Tibial nerve (tissue), 4 donors: ENCODE results near the gene CCDC112. TPM values are rescaled to one million over a fixed set of nuclear protein-coding genes. Genes with fewer than 3 reads are reported as not detected.
A peak's percentile ranks its signal among the peaks of the same experiment; 100 is the strongest.
"Not testable (repeated sequence)": the region's sequence is repeated elsewhere in the genome, so short reads cannot be mapped to it uniquely, and the experiment has no call there.

Experiments used
- DNase-seq, 2 donors: peaks; one replicate each; pipeline ENCODE4 v3.0.0-alpha.2; 2019; ENCODE audit warnings: low spot score in 2 of 2
- H3K27ac ChIP-seq, 4 donors: fragments of 200-600 bp; sonication (generic) in 3 of 4; one replicate each; pipeline ENCODE4 v1.5.1; 2017 to 2019; ENCODE audit warnings: mild to moderate bottlenecking in 1 of 4
- H3K27me3 ChIP-seq, 2 donors: fragments of 200-600 bp; sonication (generic) in 1 of 2; one replicate each; pipeline versions ENCODE4 v1.5.1 to v1.6.0; 2017 to 2019
- H3K36me3 ChIP-seq, 3 donors: fragments of 200-600 bp; sonication (generic); one replicate each; pipeline ENCODE4 v1.5.1; 2018 to 2019
- H3K4me1 ChIP-seq, 4 donors: fragments of 200-600 bp; sonication (generic) in 3 of 4; one replicate each; pipeline ENCODE4 v1.5.1; 2017 to 2019
- H3K4me3 ChIP-seq, 4 donors: fragments of 200-600 bp; sonication (generic) in 3 of 4; one replicate each; pipeline ENCODE4 v1.5.1; 2017 to 2019; ENCODE audit warnings: mild to moderate bottlenecking in 1 of 4, moderate library complexity in 1 of 4
- H3K9me3 ChIP-seq, 4 donors: fragments of 200-600 bp; sonication (generic) in 3 of 4; one replicate each; pipeline ENCODE4 v1.5.1; 2017 to 2019
- EP300 ChIP-seq, 2 donors: sonication (generic); formaldehyde crosslinking; IDR thresholded peaks; one replicate each; pipeline ENCODE4 v1.6.1; 2017; ENCODE audit warnings: antibody characterized with exemption in 2 of 2, mild to moderate bottlenecking in 1 of 2
- POLR2A ChIP-seq, 2 donors: fragments of 450-650 bp; IDR thresholded peaks; one replicate each; pipeline ENCODE4 v1.6.1; 2017; ENCODE audit warnings: antibody characterized with exemption in 2 of 2, mild to moderate bottlenecking in 2 of 2, moderate library complexity in 2 of 2
- WGBS, 2 donors: methylation state at CpG; one replicate each; pipeline ENCODE4 v1.1.5; 2018; 5-methylcytosine and 5-hydroxymethylcytosine counted together
- total RNA-seq, 4 donors: library from RNA; depleted of rRNA; stranded (reverse); fragments of >200 nt; gene quantifications; one replicate each; pipeline ENCODE4 v1.1.0, GENCODE V29; 2016
- TF ChIP-seq, protein P1 (sequence below), 5 experiments: fragments of 200-600 bp in 3 of 5; fragments of 450-650 bp in 2 of 5; sonication (generic) in 3 of 5; IDR thresholded peaks; one replicate each; pipeline ENCODE4 v1.5.1; 2016 to 2019; ENCODE audit warnings: antibody characterized with exemption in 5 of 5, mild to moderate bottlenecking in 3 of 5, moderate library complexity in 2 of 5

CCDC112 gene
- total RNA-seq, 4 donors from 2014 or later, result 5.7 to 15.0 (median 13.8) TPM

DNA sequence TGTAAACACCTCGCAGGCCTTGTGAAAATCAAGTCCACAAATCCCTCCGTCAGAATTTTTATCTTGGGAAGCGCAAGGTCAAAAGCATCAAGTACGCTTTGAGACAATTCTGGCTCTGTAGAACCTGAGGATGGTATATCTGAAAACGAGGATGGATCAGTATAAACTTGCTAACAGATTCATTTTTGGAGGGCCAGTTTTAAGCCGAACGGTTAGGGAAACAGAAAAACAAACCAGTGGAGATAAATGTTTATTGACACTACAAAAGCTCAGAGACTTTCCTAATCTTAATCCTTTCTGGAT lies 33.4 kb downstream of the CCDC112 start:
- Histone ChIP-seq H3K9me3 (no peaks in the 10 kb centered on the region), H3K36me3 (peaks cover 0 to 18% (median 0%) of the 10 kb centered on the region in 3 donors), H3K4me3 (peak overlapping the region; percentile 52 to 89 (median 76)), H3K4me1 (peaks cover 4 to 41% (median 15%) of the 10 kb centered on the region in 4 donors), H3K27me3 (no peaks in the 10 kb centered on the region), H3K27ac (peak overlapping the region; percentile 6 to 83 (median 80))
- TF ChIP-seq, protein P1, sequence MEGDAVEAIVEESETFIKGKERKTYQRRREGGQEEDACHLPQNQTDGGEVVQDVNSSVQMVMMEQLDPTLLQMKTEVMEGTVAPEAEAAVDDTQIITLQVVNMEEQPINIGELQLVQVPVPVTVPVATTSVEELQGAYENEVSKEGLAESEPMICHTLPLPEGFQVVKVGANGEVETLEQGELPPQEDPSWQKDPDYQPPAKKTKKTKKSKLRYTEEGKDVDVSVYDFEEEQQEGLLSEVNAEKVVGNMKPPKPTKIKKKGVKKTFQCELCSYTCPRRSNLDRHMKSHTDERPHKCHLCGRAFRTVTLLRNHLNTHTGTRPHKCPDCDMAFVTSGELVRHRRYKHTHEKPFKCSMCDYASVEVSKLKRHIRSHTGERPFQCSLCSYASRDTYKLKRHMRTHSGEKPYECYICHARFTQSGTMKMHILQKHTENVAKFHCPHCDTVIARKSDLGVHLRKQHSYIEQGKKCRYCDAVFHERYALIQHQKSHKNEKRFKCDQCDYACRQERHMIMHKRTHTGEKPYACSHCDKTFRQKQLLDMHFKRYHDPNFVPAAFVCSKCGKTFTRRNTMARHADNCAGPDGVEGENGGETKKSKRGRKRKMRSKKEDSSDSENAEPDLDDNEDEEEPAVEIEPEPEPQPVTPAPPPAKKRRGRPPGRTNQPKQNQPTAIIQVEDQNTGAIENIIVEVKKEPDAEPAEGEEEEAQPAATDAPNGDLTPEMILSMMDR (IDR thresholded peaks at IDR 0.05), result no peak
- no peak for TF ChIP-seq EP300 (IDR thresholded peaks at IDR 0.05)
- no peak for TF ChIP-seq POLR2A (IDR thresholded peaks at IDR 0.05)
- 44 to 45% methylated on average over 7 of the region's 7 CpGs for WGBS, 2 donors
- no peak for DNase-seq

DNA sequence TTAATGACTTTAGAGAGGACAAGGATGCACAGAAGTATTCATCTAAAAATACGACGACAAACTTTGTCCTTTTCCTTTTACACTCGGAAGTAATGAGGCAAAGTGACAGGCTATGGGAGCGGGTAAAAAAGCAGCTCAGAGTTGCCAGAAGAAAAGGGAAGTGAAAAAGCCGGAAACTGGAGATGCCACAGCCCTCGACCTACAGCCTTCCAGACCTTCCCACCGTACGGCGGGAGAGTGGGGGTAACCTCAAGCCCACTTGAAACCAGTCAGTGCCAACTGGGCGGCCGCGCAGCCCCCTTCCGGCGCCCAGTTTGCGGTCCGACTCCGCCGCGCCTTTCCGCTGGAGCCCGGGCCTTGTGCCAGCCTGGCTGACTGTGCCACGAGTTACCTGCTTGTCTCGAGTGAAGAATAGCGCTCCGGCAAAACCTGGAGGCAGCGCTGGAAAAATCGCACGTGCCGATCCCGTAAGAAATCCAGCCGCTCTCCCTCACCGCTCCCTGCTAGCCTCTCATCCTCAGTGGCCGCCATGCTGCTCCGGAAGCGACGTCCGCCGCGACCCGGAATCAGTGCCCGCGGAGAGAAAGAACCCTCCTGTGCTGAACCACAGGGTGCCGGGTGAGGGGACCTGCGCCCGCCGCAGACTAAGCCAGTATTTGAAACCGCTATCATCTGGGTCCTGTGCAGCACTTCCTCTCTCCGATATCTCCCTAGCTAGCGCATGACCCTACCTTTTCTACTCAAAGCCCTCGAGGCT lies 34.0 kb downstream of the CCDC112 start, which contains the start of gene PGGT1B:
Gene PGGT1B (minus strand): TSS at position 557 of the 757 bp plus-strand sequence. CDS start 26 bp downstream, at position 531.
- Histone ChIP-seq H3K27me3 (no peaks in the 10 kb centered on the region), H3K4me1 (peaks cover 4 to 41% (median 15%) of the 10 kb centered on the region in 4 donors), H3K4me3 (peak within 1 kb of the TSS; percentile 52 to 89 (median 76)), H3K36me3 (peaks cover 0 to 17% (median 0%) of the 10 kb centered on the region in 3 donors), H3K27ac (peak within 1 kb of the TSS; percentile 6 to 83 (median 80)), H3K9me3 (no peaks in the 10 kb centered on the region)
- peak; percentile 19 to 53 for DNase-seq
- WGBS, 2 donors, result 1% methylated on average over 40 to 49 of the region's 50 CpGs
- TF ChIP-seq POLR2A (IDR thresholded peaks at IDR 0.05), result peak in 1 of 2 donors; percentile 29
- TF ChIP-seq, protein P1 (IDR thresholded peaks at IDR 0.05), result no peak
- peak in 1 of 2 donors; percentile 68 for TF ChIP-seq EP300 (IDR thresholded peaks at IDR 0.05)

DNA sequence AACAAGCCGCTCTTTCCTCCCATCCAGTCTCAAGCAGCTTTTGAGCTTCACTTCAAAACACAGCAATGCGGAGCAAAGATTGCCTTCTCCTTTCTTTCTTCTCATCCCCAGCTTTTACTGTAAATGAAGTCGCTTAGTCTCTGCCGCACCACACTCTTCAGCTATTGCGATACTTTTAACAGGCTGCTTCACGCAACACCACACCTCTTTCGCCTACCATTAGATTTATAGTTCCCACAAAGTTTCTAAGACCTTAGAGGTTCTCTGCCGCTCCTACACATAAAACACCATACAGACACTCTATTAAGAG lies 34.5 kb downstream of the CCDC112 start:
- Histone ChIP-seq H3K27ac (peak overlapping the region in 3 of 4 donors; percentile 78 to 83 (median 83)), H3K4me3 (peak overlapping the region; percentile 52 to 89 (median 76)), H3K4me1 (peaks cover 4 to 41% (median 15%) of the 10 kb centered on the region in 4 donors), H3K27me3 (no peaks in the 10 kb centered on the region), H3K9me3 (no peaks in the 10 kb centered on the region), H3K36me3 (peaks cover 0 to 14% (median 0%) of the 10 kb centered on the region in 3 donors)
- DNase-seq, result no peak
- WGBS, 2 donors, result 3% methylated on average over 8 of the region's 8 CpGs
- TF ChIP-seq POLR2A (IDR thresholded peaks at IDR 0.05), result no peak
- TF ChIP-seq, protein P1 (IDR thresholded peaks at IDR 0.05), result no peak

DNA sequence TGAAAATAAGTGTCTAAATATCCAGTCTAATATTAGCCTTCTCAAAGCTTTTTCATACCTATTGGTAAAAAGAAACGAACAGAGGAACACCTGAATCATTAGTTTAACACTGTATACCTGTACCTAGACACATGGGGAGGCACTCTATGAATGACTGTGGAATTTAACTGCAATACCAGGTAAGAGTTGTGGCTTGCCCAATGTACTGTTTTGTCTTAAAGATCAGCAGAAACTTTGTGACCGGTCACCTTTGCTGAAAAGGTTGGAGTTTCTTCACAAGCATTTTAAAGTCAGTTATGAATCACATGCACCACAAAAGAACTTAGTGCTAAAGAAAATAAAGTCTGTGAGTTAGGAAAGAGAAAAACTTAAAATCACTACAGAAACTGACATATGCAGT lies 36.2 kb downstream of the CCDC112 start:
- H3K27ac ChIP-seq, result no peak overlapping the region
- DNase-seq, result no peak
- peaks cover 4 to 41% (median 15%) of the 10 kb centered on the region in 4 donors for H3K4me1 ChIP-seq
- TF ChIP-seq EP300 (IDR thresholded peaks at IDR 0.05) (no peak), POLR2A (IDR thresholded peaks at IDR 0.05) (no peak)
- TF ChIP-seq, protein P1 (IDR thresholded peaks at IDR 0.05), result no peak
- H3K9me3 ChIP-seq, result no peaks in the 10 kb centered on the region
- H3K27me3 ChIP-seq, result no peaks in the 10 kb centered on the region
- peaks cover 0 to 10% (median 0%) of the 10 kb centered on the region in 3 donors for H3K36me3 ChIP-seq
- 90 to 97% methylated on average over 2 of the region's 2 CpGs for WGBS, 2 donors
- H3K4me3 ChIP-seq, result no peak overlapping the region

DNA sequence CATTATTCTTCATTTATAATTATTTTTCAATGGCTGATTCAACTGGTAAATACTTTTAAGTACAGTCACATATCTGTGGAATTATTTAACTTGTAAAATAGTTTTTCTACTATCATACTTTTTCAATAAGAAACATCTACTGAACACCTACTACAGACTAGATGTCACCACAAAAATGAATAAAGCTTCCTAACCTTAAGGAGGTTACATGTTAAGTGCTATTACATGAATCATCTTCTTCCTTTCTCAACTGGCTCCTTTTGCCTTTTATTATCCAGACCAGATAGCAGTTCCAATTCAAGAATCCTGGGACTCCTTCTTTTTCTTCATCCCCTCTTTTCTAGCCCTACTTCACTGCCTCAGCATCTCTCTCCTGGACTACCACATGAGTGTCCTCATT lies 38.5 kb downstream of the CCDC112 start:
- Histone ChIP-seq H3K4me1 (peaks cover 4 to 36% (median 13%) of the 10 kb centered on the region in 4 donors), H3K9me3 (no peaks in the 10 kb centered on the region), H3K27ac (no peak overlapping the region), H3K27me3 (no peaks in the 10 kb centered on the region), H3K4me3 (no peak overlapping the region), H3K36me3 (peaks cover 0 to 2% (median 0%) of the 10 kb centered on the region in 3 donors)
- TF ChIP-seq, protein P1 (IDR thresholded peaks at IDR 0.05), result no peak
- no peak for TF ChIP-seq POLR2A (IDR thresholded peaks at IDR 0.05)
- TF ChIP-seq EP300 (IDR thresholded peaks at IDR 0.05), result no peak
- no peak for DNase-seq

DNA sequence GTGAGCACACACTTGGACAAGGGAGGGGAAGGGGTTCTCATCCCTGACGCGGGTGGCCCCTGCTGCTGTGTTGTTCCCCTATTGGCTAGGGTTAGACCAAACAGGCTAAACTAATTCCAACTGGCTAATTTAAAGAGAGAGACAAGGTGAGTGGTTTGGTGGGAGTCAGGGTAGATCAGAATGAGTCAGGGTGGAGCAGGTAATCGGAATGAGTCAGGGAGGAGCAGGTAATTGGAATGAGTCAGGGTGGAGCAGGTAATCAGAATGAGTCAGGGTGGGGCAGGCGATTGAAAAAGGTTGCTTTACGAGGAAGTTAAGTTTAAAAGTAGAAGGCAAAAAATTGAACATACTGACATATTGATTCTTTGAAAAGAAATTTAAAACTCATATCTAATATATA lies 47.1 kb downstream of the CCDC112 start:
- DNase-seq, H3K9me3 ChIP-seq: not testable (repeated sequence)

More for the DNA sequence above, 47.1 kb downstream of the CCDC112 start:
- not testable (repeated sequence) for H3K27ac ChIP-seq, H3K4me1 ChIP-seq, H3K36me3 ChIP-seq, H3K4me3 ChIP-seq, H3K27me3 ChIP-seq
- WGBS, 2 donors, result 73 to 76% methylated on average over 5 of the region's 5 CpGs
